ENCODE data around the gene ENTREP3. TPM values are rescaled to one million over a fixed set of nuclear protein-coding genes. Genes with fewer than 3 reads are reported as not detected.

Gene ENTREP3
- total and polyA plus RNA-seq, 2 experiments from 2014 or later, result 8.8 to 27.1 TPM

DNA sequence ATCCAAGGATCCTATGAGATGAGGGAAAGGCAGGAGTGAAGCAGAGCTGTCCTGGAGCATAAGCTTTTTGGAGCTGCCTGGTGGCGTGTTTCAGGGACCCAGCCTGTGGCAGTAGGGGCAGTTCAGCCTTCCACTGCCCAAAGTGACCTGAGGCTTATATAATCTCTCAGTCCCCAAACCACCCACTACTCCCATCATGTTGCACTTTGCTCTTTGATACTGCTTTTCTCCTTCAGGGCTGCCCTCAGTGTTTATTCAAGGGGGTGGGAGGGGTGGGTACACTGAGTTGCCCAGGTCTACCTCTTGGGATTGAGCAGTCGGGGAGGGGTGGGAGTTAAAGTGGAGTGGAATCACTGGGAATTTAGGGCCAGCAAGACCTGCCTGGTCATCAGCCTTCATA, 31.3 kb upstream of the ENTREP3 start:
- H4K20me1 ChIP-seq (ENCODE audit: insufficient read depth, poor library complexity, severe bottlenecking), result no peaks in the 10 kb centered on the region
- no peak overlapping the region for H3K4me3 ChIP-seq
- no peak overlapping the region for H3K4me2 ChIP-seq
- no peaks in the 10 kb centered on the region for H3K9me3 ChIP-seq (ENCODE audit: low read depth)
- no peaks in the 10 kb centered on the region for H3K4me1 ChIP-seq (ENCODE audit: insufficient read depth)
- H2AFZ ChIP-seq, result no peak overlapping the region
- H3K9me2 ChIP-seq (replicated peaks; ENCODE audit: insufficient read depth), result no peaks in the 10 kb centered on the region
- no peak overlapping the region for H3K27ac ChIP-seq
- DNase-seq (ENCODE audit: low spot score), result no peak
- TF ChIP-seq EZH2 (IDR thresholded peaks at IDR 0.05; ENCODE audit: borderline replicate concordance) (no peak), EZH2phosphoT487 (IDR thresholded peaks at IDR 0.05; ENCODE audit: low read depth, severe bottlenecking, unreplicated experiment) (no peak)
- TF ChIP-seq, protein P1, sequence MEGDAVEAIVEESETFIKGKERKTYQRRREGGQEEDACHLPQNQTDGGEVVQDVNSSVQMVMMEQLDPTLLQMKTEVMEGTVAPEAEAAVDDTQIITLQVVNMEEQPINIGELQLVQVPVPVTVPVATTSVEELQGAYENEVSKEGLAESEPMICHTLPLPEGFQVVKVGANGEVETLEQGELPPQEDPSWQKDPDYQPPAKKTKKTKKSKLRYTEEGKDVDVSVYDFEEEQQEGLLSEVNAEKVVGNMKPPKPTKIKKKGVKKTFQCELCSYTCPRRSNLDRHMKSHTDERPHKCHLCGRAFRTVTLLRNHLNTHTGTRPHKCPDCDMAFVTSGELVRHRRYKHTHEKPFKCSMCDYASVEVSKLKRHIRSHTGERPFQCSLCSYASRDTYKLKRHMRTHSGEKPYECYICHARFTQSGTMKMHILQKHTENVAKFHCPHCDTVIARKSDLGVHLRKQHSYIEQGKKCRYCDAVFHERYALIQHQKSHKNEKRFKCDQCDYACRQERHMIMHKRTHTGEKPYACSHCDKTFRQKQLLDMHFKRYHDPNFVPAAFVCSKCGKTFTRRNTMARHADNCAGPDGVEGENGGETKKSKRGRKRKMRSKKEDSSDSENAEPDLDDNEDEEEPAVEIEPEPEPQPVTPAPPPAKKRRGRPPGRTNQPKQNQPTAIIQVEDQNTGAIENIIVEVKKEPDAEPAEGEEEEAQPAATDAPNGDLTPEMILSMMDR (IDR thresholded peaks at IDR 0.05; ENCODE audit: poor library complexity), result no peak
- no peaks in the 10 kb centered on the region for H3K79me2 ChIP-seq
- H3K36me3 ChIP-seq (replicated peaks; ENCODE audit: insufficient read depth, low read depth), result no peaks in the 10 kb centered on the region
- WGBS (ENCODE audit: low lambda C conversion rate, missing lambda C conversion rate), result 75% methylated on average over 2 of the region's 2 CpGs
- H3K27me3 ChIP-seq, result no peaks in the 10 kb centered on the region

DNA sequence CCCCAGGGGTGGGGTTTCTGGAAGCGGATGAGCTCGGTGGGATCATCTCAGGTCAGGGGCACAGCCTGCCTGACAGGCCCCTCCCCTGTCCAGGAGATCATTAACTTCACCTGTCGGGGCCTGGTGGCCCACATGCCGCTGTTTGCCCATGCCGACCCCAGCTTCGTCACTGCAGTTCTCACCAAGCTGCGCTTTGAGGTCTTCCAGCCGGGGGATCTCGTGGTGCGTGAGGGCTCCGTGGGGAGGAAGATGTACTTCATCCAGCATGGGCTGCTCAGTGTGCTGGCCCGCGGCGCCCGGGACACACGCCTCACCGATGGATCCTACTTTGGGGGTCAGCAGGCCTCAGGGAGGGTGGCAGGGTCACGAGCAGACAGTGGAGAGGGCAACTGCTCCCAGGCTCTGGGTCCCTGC, 30.4 kb upstream of the ENTREP3 start:
- TF ChIP-seq, protein P1 (IDR thresholded peaks at IDR 0.05; ENCODE audit: poor library complexity), result no peak
- no peak for TF ChIP-seq EZH2phosphoT487 (IDR thresholded peaks at IDR 0.05; ENCODE audit: low read depth, severe bottlenecking, unreplicated experiment)
- TF ChIP-seq EZH2 (IDR thresholded peaks at IDR 0.05; ENCODE audit: borderline replicate concordance), result no peak

DNA sequence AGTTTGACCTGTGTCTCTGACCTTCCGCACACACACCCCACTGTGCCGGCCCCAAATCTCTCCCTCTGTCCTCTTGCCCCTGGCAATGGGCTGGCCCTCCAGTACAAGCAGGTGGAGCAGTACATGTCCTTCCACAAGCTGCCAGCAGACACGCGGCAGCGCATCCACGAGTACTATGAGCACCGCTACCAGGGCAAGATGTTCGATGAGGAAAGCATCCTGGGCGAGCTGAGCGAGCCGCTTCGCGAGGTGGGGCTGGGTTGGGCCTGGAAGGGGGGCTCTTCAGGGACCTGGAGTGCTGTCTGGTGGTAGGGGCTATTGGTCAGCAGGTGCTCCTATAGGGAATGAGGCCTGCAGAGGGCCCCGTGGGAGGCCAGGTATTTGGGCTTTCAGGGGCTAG, 29.8 kb upstream of the ENTREP3 start:
- no peak overlapping the region for H2AFZ ChIP-seq
- DNase-seq (ENCODE audit: low spot score), result no peak
- no peak overlapping the region for H3K27ac ChIP-seq
- H3K4me3 ChIP-seq, result no peak overlapping the region
- H3K4me2 ChIP-seq, result no peak overlapping the region
- H3K36me3 ChIP-seq (replicated peaks; ENCODE audit: insufficient read depth, low read depth), result no peaks in the 10 kb centered on the region
- no peaks in the 10 kb centered on the region for H4K20me1 ChIP-seq (ENCODE audit: insufficient read depth, poor library complexity, severe bottlenecking)
- no peaks in the 10 kb centered on the region for H3K9me2 ChIP-seq (replicated peaks; ENCODE audit: insufficient read depth)
- H3K9me3 ChIP-seq (ENCODE audit: low read depth), result no peaks in the 10 kb centered on the region
- TF ChIP-seq, protein P1 (IDR thresholded peaks at IDR 0.05; ENCODE audit: poor library complexity), result no peak
- no peak for TF ChIP-seq EZH2phosphoT487 (IDR thresholded peaks at IDR 0.05; ENCODE audit: low read depth, severe bottlenecking, unreplicated experiment)
- no peak for TF ChIP-seq EZH2 (IDR thresholded peaks at IDR 0.05; ENCODE audit: borderline replicate concordance)
- no peaks in the 10 kb centered on the region for H3K79me2 ChIP-seq
- WGBS (ENCODE audit: low lambda C conversion rate, missing lambda C conversion rate), result 96% methylated on average over 14 of the region's 14 CpGs
- H3K4me1 ChIP-seq (ENCODE audit: insufficient read depth), result no peaks in the 10 kb centered on the region
- no peaks in the 10 kb centered on the region for H3K27me3 ChIP-seq

More for the DNA sequence above, 30.4 kb upstream of the ENTREP3 start:
- no peaks in the 10 kb centered on the region for H3K9me3 ChIP-seq (ENCODE audit: low read depth)
- no peaks in the 10 kb centered on the region for H3K27me3 ChIP-seq
- H3K4me3 ChIP-seq, result no peak overlapping the region
- no peak overlapping the region for H3K4me2 ChIP-seq
- 90% methylated on average over 18 of the region's 18 CpGs for WGBS (ENCODE audit: low lambda C conversion rate, missing lambda C conversion rate)
- H3K9me2 ChIP-seq (replicated peaks; ENCODE audit: insufficient read depth), result no peaks in the 10 kb centered on the region
- H3K27ac ChIP-seq, result no peak overlapping the region
- H2AFZ ChIP-seq, result no peak overlapping the region
- H3K4me1 ChIP-seq (ENCODE audit: insufficient read depth), result no peaks in the 10 kb centered on the region
- no peaks in the 10 kb centered on the region for H4K20me1 ChIP-seq (ENCODE audit: insufficient read depth, poor library complexity, severe bottlenecking)
- H3K36me3 ChIP-seq (replicated peaks; ENCODE audit: insufficient read depth, low read depth), result no peaks in the 10 kb centered on the region
- H3K79me2 ChIP-seq, result no peaks in the 10 kb centered on the region
- DNase-seq (ENCODE audit: low spot score), result no peak

DNA sequence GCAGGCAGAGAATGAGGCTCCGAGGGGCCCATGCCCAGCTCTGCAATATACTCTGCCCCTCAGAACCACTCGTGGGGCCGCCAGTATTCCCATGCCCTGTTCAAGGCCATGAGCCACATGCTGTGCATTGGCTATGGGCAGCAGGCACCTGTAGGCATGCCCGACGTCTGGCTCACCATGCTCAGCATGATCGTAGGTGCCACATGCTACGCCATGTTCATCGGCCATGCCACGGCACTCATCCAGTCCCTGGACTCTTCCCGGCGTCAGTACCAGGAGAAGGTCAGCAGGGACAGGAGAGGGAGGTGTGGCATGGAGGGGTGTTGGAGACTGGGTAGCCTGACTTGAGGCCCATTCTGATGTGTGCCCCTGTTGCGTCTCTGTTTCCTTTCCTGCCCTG, 29.2 kb upstream of the ENTREP3 start:
- no peaks in the 10 kb centered on the region for H3K9me2 ChIP-seq (replicated peaks; ENCODE audit: insufficient read depth)
- H3K9me3 ChIP-seq (ENCODE audit: low read depth), result no peaks in the 10 kb centered on the region
- TF ChIP-seq, protein P1 (IDR thresholded peaks at IDR 0.05; ENCODE audit: poor library complexity), result no peak
- TF ChIP-seq EZH2phosphoT487 (IDR thresholded peaks at IDR 0.05; ENCODE audit: low read depth, severe bottlenecking, unreplicated experiment) (no peak), EZH2 (IDR thresholded peaks at IDR 0.05; ENCODE audit: borderline replicate concordance) (no peak)
- H2AFZ ChIP-seq, result no peak overlapping the region
- no peaks in the 10 kb centered on the region for H4K20me1 ChIP-seq (ENCODE audit: insufficient read depth, poor library complexity, severe bottlenecking)
- H3K27ac ChIP-seq, result no peak overlapping the region
- H3K79me2 ChIP-seq, result no peaks in the 10 kb centered on the region
- H3K27me3 ChIP-seq, result no peaks in the 10 kb centered on the region
- 95% methylated on average over 12 of the region's 12 CpGs for WGBS (ENCODE audit: low lambda C conversion rate, missing lambda C conversion rate)
- H3K4me2 ChIP-seq, result no peak overlapping the region
- H3K36me3 ChIP-seq (replicated peaks; ENCODE audit: insufficient read depth, low read depth), result no peaks in the 10 kb centered on the region
- H3K4me1 ChIP-seq (ENCODE audit: insufficient read depth), result no peaks in the 10 kb centered on the region
- DNase-seq (ENCODE audit: low spot score), result no peak
- H3K4me3 ChIP-seq, result no peak overlapping the region
